PC-3 (cell line): ENCODE results near the gene ATP6AP1. TPM values are rescaled to one million over a fixed set of nuclear protein-coding genes. Genes with fewer than 3 reads are reported as not detected.

Experiments
- ATAC-seq: fragments of 200-7000 bp; cut with Tn5 transposase; 2 replicates; pipeline ENCODE4 v1.9.1; 2020; ENCODE audit warnings: mild to moderate bottlenecking, moderate library complexity
- BruUV-seq: library from RNA; stranded (reverse); fragments of 400-500 nt; replicated peaks from 2 replicates; lab custom pipeline; 2021; lab: Mats Ljungman, UMichigan
- CTCF ChIA-PET: fragments of 300-600 bp; sonication (Branson Sonifier 250); formaldehyde crosslinking; loops from one replicate; lab custom pipeline; 2022; ENCODE audit warnings: antibody characterized with exemption; lab: Charles Lee
- POLR2A ChIA-PET: fragments of 300-600 bp; sonication (Branson Sonifier 250); formaldehyde crosslinking; loops from one replicate; lab custom pipeline; 2022; ENCODE audit warnings: antibody characterized with exemption; ENCODE audit not compliant: unreplicated experiment; lab: Charles Lee
- DNase-seq: peaks from one replicate; pipeline ENCODE4 v3.0.0-alpha.2; 2015
- H2AFZ ChIP-seq: fragments of 300-600 bp; sonication (generic); 2 replicates; pipeline ENCODE4 v1.6.0; 2016; ENCODE audit warnings: antibody characterized with exemption, low read length
- H3F3A ChIP-seq: fragments of 300-600 bp; sonication (generic); one replicate; pipeline ENCODE4 v1.6.0; 2017; ENCODE audit warnings: antibody characterized with exemption, low read length, control low read depth, mild to moderate bottlenecking; ENCODE audit not compliant: unreplicated experiment
- H3K27ac ChIP-seq: fragments of 300-600 bp; sonication (generic); 2 replicates; pipeline ENCODE4 v1.5.1; 2016; ENCODE audit warnings: mild to moderate bottlenecking, low read length
- H3K27me3 ChIP-seq: fragments of 300-600 bp; sonication (generic); 2 replicates; pipeline ENCODE4 v1.6.1; 2016; ENCODE audit warnings: low read length, mixed read lengths
- H3K36me3 ChIP-seq: fragments of 300-600 bp; sonication (generic); 2 replicates; pipeline ENCODE4 v1.6.1; 2016; ENCODE audit warnings: low read depth, mixed run types, low read length, mixed read lengths
- H3K4me1 ChIP-seq: fragments of 300-600 bp; sonication (generic); 2 replicates; pipeline ENCODE4 v1.5.1; 2016; ENCODE audit warnings: low read length; ENCODE audit not compliant: insufficient read depth
- H3K4me2 ChIP-seq: fragments of 300-600 bp; sonication (generic); 2 replicates; pipeline ENCODE4 v1.6.0; 2016; ENCODE audit warnings: low read length
- H3K4me3 ChIP-seq: fragments of 300-600 bp; sonication (generic); 2 replicates; pipeline ENCODE4 v1.5.1; 2016; ENCODE audit warnings: mild to moderate bottlenecking, low read length, mixed read lengths
- H3K79me2 ChIP-seq: fragments of 300-600 bp; sonication (generic); 2 replicates; pipeline ENCODE4 v1.6.1; 2017; ENCODE audit warnings: low read length, mixed read lengths
- H3K9ac ChIP-seq: fragments of 300-600 bp; sonication (generic); 2 replicates; pipeline ENCODE4 v1.6.0; 2016; ENCODE audit warnings: mild to moderate bottlenecking, low read length
- H3K9me2 ChIP-seq: fragments of 300-600 bp; sonication (generic); replicated peaks from 2 replicates; pipeline ENCODE4 v1.6.1; 2016; ENCODE audit warnings: mixed run types, low read length, mixed read lengths
- H3K9me3 ChIP-seq: fragments of 300-600 bp; sonication (generic); 2 replicates; pipeline ENCODE4 v1.6.1; 2016; ENCODE audit warnings: low read length, mixed read lengths
- H4K20me1 ChIP-seq: fragments of 300-600 bp; sonication (generic); 2 replicates; pipeline ENCODE4 v1.6.1; 2016; ENCODE audit warnings: low read length, mixed read lengths
- EZH2 ChIP-seq: fragments of 300-600 bp; sonication (generic); IDR thresholded peaks from one replicate; pipeline ENCODE4 v1.6.1; 2017; ENCODE audit warnings: antibody characterized with exemption, mild to moderate bottlenecking, low read length; ENCODE audit not compliant: unreplicated experiment
- EZH2phosphoT487 ChIP-seq: fragments of 300-600 bp; sonication (generic); IDR thresholded peaks from 2 replicates; pipeline ENCODE4 v1.6.1; 2018; ENCODE audit warnings: mild to moderate bottlenecking, antibody characterized with exemption, low read length, borderline replicate concordance
- intact Hi-C: fragments of 100-400 bp; cut with micrococcal nuclease; formaldehyde crosslinking; loops from 2 replicates; pipeline ENCODE4 v1.9.0; 2023
- total RNA-seq: library from RNA; depleted of rRNA; stranded (reverse); fragments of >200 nt; gene quantifications from 2 replicates; pipeline ENCODE4 v1.2.3, GENCODE V29; 2014
- TF ChIP-seq, protein P1 (sequence below): fragments of 300-600 bp; sonication (generic); conservative IDR thresholded peaks from 2 replicates; pipeline ENCODE4 v1.5.1; 2017; ENCODE audit warnings: antibody characterized with exemption, low read depth, mild to moderate bottlenecking, low read length

ATP6AP1 gene
- total RNA-seq, 1 experiment from 2014 or later, result 68.7 TPM

DNA sequence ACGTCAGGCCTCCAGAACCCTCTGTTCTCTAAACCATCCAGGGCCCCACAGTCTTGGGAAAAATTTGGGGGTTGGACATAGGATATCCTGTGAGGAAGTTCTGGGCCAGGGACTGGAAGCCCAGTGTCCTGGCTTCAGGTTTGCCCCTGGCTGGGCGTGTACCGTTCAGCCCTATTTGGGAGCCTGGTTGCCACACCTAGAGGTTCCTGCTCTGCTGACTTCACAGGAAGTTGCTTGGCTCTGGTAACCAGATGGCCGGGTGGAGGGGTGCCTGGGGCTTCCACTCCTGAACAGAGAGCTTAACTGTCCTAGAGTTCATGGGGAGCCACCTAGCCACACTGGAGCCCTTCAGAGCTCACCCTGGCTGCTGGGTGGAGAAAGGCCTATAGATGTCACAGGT lies 16.0 kb upstream of the ATP6AP1 start:
- no peak for TF ChIP-seq EZH2
- TF ChIP-seq, protein P1, sequence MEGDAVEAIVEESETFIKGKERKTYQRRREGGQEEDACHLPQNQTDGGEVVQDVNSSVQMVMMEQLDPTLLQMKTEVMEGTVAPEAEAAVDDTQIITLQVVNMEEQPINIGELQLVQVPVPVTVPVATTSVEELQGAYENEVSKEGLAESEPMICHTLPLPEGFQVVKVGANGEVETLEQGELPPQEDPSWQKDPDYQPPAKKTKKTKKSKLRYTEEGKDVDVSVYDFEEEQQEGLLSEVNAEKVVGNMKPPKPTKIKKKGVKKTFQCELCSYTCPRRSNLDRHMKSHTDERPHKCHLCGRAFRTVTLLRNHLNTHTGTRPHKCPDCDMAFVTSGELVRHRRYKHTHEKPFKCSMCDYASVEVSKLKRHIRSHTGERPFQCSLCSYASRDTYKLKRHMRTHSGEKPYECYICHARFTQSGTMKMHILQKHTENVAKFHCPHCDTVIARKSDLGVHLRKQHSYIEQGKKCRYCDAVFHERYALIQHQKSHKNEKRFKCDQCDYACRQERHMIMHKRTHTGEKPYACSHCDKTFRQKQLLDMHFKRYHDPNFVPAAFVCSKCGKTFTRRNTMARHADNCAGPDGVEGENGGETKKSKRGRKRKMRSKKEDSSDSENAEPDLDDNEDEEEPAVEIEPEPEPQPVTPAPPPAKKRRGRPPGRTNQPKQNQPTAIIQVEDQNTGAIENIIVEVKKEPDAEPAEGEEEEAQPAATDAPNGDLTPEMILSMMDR, result no peak
- no peak for TF ChIP-seq EZH2phosphoT487
- BruUV-seq, result no TSS peak
- peak overlapping the region; percentile 94 for H3K4me2 ChIP-seq
- H3K4me3 ChIP-seq, result peak overlapping the region; percentile 89
- no peaks in the 10 kb centered on the region for H3K9me2 ChIP-seq
- peak; percentile 20 for ATAC-seq
- peak overlapping the region; percentile 87 for H3K9ac ChIP-seq
- DNase-seq, result peak; percentile 39
- H3K4me1 ChIP-seq, result peaks cover 26% of the 10 kb centered on the region
- H3F3A ChIP-seq, result no peaks in the 10 kb centered on the region
- no peaks in the 10 kb centered on the region for H4K20me1 ChIP-seq
- H3K36me3 ChIP-seq, result no peaks in the 10 kb centered on the region
- H2AFZ ChIP-seq, result peak overlapping the region; percentile 89
- ChIA-PET POLR2A (interaction anchor here (0.6 to 1.0 kb wide), 2 partner anchors 39 to 283 kb away, joined by 3 to 4 read pairs; no protein-coding TSS in a partner anchor), CTCF (interaction anchor here (1.0 kb wide), 1 partner anchor 39 kb away, joined by 3 read pairs; no protein-coding TSS in a partner anchor)
- no peaks in the 10 kb centered on the region for H3K9me3 ChIP-seq
- intact Hi-C loops, result no loop called here
- peaks cover 24% of the 10 kb centered on the region for H3K79me2 ChIP-seq
- no peaks in the 10 kb centered on the region for H3K27me3 ChIP-seq
- peak overlapping the region; percentile 45 for H3K27ac ChIP-seq

GRCh38 chrX:154413142-154413541 lies 15.3 kb upstream of the ATP6AP1 start:
- Histone ChIP-seq H3K9me3 (no peaks in the 10 kb centered on the region), H3K4me2 (peak overlapping the region; percentile 94; the same call in 1 of the 2 replicates), H3K4me1 (peaks cover 26% of the 10 kb centered on the region), H3K27me3 (no peaks in the 10 kb centered on the region), H2AFZ (no peak overlapping the region), H3K4me3 (no peak overlapping the region), H3K36me3 (no peaks in the 10 kb centered on the region), H3F3A (no peaks in the 10 kb centered on the region), H3K9ac (no peak overlapping the region), H3K27ac (no peak overlapping the region), H3K9me2 (no peaks in the 10 kb centered on the region), H3K79me2 (peaks cover 22% of the 10 kb centered on the region), H4K20me1 (no peaks in the 10 kb centered on the region)
- POLR2A ChIA-PET, result interaction anchor here (0.6 kb wide), 1 partner anchor 283 kb away, joined by 4 read pairs; no protein-coding TSS in a partner anchor
- DNase-seq (no peak), ATAC-seq (no peak)
- CTCF ChIA-PET, result no interaction called here
- BruUV-seq, result no TSS peak
- TF ChIP-seq EZH2, result no peak
- no peak for TF ChIP-seq EZH2phosphoT487
- TF ChIP-seq, protein P1, result no peak; the same call in 1 of the 2 replicates
- intact Hi-C loops, result no loop called here

GRCh38 chrX:154417157-154417556 lies 11.3 kb upstream of the ATP6AP1 start:
- ATAC-seq (no peak), DNase-seq (no peak)
- Histone ChIP-seq H3K4me1 (peaks cover 9% of the 10 kb centered on the region), H3K4me2 (no peak overlapping the region), H4K20me1 (no peaks in the 10 kb centered on the region), H3F3A (no peaks in the 10 kb centered on the region), H2AFZ (no peak overlapping the region), H3K9ac (no peak overlapping the region), H3K4me3 (no peak overlapping the region), H3K79me2 (no peaks in the 10 kb centered on the region), H3K9me2 (no peaks in the 10 kb centered on the region), H3K9me3 (no peaks in the 10 kb centered on the region), H3K27ac (no peak overlapping the region), H3K36me3 (no peaks in the 10 kb centered on the region), H3K27me3 (no peaks in the 10 kb centered on the region)
- ChIA-PET POLR2A (no interaction called here), CTCF (no interaction called here)
- no peak for TF ChIP-seq EZH2phosphoT487
- no peak for TF ChIP-seq EZH2
- TF ChIP-seq, protein P1, result no peak
- intact Hi-C loops, result no loop called here
- no TSS peak for BruUV-seq
